IMR-90 (cell line): Measurements from ENCODE around the gene SMIM41. TPM values are rescaled to one million over a fixed set of nuclear protein-coding genes. Genes with fewer than 3 reads are reported as not detected.
A peak's percentile ranks its signal among the peaks of the same experiment; 100 is the strongest.

Source experiments
- ATAC-seq: fragments of 200-7000 bp; cut with Tn5 transposase; 2 replicates; pipeline ENCODE4 v1.9.1; 2020; ENCODE audit warnings: low read depth, mild to moderate bottlenecking, moderate library complexity
- BruUV-seq: library from RNA; stranded (reverse); fragments of 400-500 nt; replicated peaks from 2 replicates; lab custom pipeline; 2021; lab: Mats Ljungman, UMichigan
- CTCF ChIA-PET: fragments of 300-600 bp; formaldehyde crosslinking; extraction: SDS; loops from one replicate; lab custom pipeline; 2021; ENCODE audit warnings: antibody characterized with exemption; lab: Yijun Ruan, JAX
- POLR2A ChIA-PET: fragments of 300-600 bp; sonication (Branson Sonifier 250); formaldehyde crosslinking; loops from one replicate; lab custom pipeline; 2022; ENCODE audit warnings: antibody characterized with exemption; ENCODE audit not compliant: unreplicated experiment; lab: Charles Lee
- DNase-seq: peaks from one replicate; pipeline ENCODE4 v3.0.0; 2013
- H2AFZ ChIP-seq: replicated peaks from 2 replicates; pipeline ENCODE3; 2013; ENCODE audit warnings: low read length, mild to moderate bottlenecking; ENCODE audit not compliant: poor library complexity
- H2AK5ac ChIP-seq: 2 replicates; pipeline ENCODE4 v1.6.1; 2013; ENCODE audit warnings: low read depth, low read length, inconsistent platforms
- H2AK9ac ChIP-seq: replicated peaks from 2 replicates; pipeline ENCODE3; 2013; ENCODE audit warnings: mild to moderate bottlenecking, low read depth, low read length, moderate library complexity; ENCODE audit not compliant: poor library complexity
- H2BK120ac ChIP-seq: 2 replicates; pipeline ENCODE4 v1.6.1; 2013; ENCODE audit warnings: low read depth, low read length, inconsistent platforms
- H2BK15ac ChIP-seq: 3 replicates; pipeline ENCODE4 v1.6.1; 2013; ENCODE audit warnings: low read depth, low read length, inconsistent platforms
- H2BK20ac ChIP-seq: 2 replicates; pipeline ENCODE4 v1.6.1; 2013; ENCODE audit warnings: low read depth, mild to moderate bottlenecking, inconsistent platforms, low read length, moderate library complexity
- H2BK5ac ChIP-seq: 2 replicates; pipeline ENCODE4 v1.6.1; 2013; ENCODE audit warnings: mild to moderate bottlenecking, low read depth, low read length, inconsistent platforms; ENCODE audit not compliant: poor library complexity, severe bottlenecking
- H3K14ac ChIP-seq: replicated peaks from 2 replicates; pipeline ENCODE4 v1.6.1; 2013; ENCODE audit warnings: low read depth, low read length, inconsistent platforms
- H3K18ac ChIP-seq: 2 replicates; pipeline ENCODE4 v1.6.1; 2013; ENCODE audit warnings: low read depth, low read length, control low read depth
- H3K23ac ChIP-seq: 2 replicates; pipeline ENCODE4 v1.6.1; 2013; ENCODE audit warnings: low read depth, low read length, inconsistent platforms
- H3K27ac ChIP-seq: 2 replicates; pipeline ENCODE4 v1.5.1; 2013; ENCODE audit warnings: mild to moderate bottlenecking, control low read depth, low read length; ENCODE audit not compliant: insufficient read depth
- H3K27me3 ChIP-seq: 2 replicates; pipeline ENCODE4 v1.6.1; 2013; ENCODE audit warnings: low read length; ENCODE audit not compliant: control insufficient read depth, insufficient read depth
- H3K36me3 ChIP-seq: 2 replicates; pipeline ENCODE4 v1.6.1; 2013; ENCODE audit warnings: low read length, mixed read lengths; ENCODE audit not compliant: control insufficient read depth, insufficient read depth
- H3K4ac ChIP-seq: 2 replicates; pipeline ENCODE4 v1.6.1; 2013; ENCODE audit warnings: low read depth, low read length, inconsistent platforms
- H3K4me1 ChIP-seq: 2 replicates; pipeline ENCODE4 v1.6.1; 2013; ENCODE audit warnings: low read length, mixed read lengths; ENCODE audit not compliant: control insufficient read depth, insufficient read depth
- H3K4me2 ChIP-seq: 2 replicates; pipeline ENCODE4 v1.6.1; 2013; ENCODE audit warnings: low read depth, mild to moderate bottlenecking, control low read depth, low read length, moderate library complexity
- H3K4me3 ChIP-seq: 2 replicates; pipeline ENCODE4 v1.5.1; 2013; ENCODE audit warnings: low read depth, mild to moderate bottlenecking, control low read depth, low read length, moderate library complexity; ENCODE audit not compliant: insufficient read depth
- H3K56ac ChIP-seq: 2 replicates; pipeline ENCODE4 v1.6.1; 2013; ENCODE audit warnings: low read length, inconsistent platforms; ENCODE audit not compliant: insufficient read depth; ENCODE audit errors: extremely low read depth
- H3K79me1 ChIP-seq, 2 experiments: 2 replicates each; pipeline ENCODE4 v1.6.1; 2013; ENCODE audit warnings: low read length in 2 of 2, inconsistent platforms in 1 of 2, low read depth in 1 of 2
- H3K9ac ChIP-seq: 2 replicates; pipeline ENCODE4 v1.6.1; 2013; ENCODE audit warnings: low read depth, low read length, control low read depth
- H3K9me1 ChIP-seq: 2 replicates; pipeline ENCODE4 v1.6.1; 2013; ENCODE audit warnings: low read length, inconsistent platforms; ENCODE audit not compliant: insufficient read depth
- H3K9me3 ChIP-seq: 2 replicates; pipeline ENCODE4 v1.6.1; 2013; ENCODE audit warnings: low read length; ENCODE audit not compliant: control insufficient read depth, insufficient read depth
- H4K20me1 ChIP-seq: 2 replicates; pipeline ENCODE4 v1.6.1; 2013; ENCODE audit warnings: low read length, inconsistent platforms; ENCODE audit not compliant: insufficient read depth
- H4K5ac ChIP-seq: 2 replicates; pipeline ENCODE4 v1.6.1; 2013; ENCODE audit warnings: mild to moderate bottlenecking, low read depth, low read length, control low read depth
- H4K8ac ChIP-seq, 2 experiments: 2 replicates each; pipeline ENCODE4 v1.6.1; 2013; ENCODE audit warnings: low read depth in 2 of 2, low read length in 2 of 2, control low read depth in 1 of 2, inconsistent platforms in 1 of 2
- H4K91ac ChIP-seq: 2 replicates; pipeline ENCODE4 v1.6.1; 2013; ENCODE audit warnings: low read depth, low read length, inconsistent platforms; ENCODE audit not compliant: insufficient read depth
- BHLHE40 ChIP-seq: fragments of 150-350 bp; IDR thresholded peaks from 2 replicates; pipeline ENCODE4 v1.6.1; 2016; ENCODE audit warnings: mild to moderate bottlenecking, low read depth, low read length
- CEBPB ChIP-seq: IDR thresholded peaks from 2 replicates; pipeline ENCODE4 v1.6.1; 2012; ENCODE audit warnings: low read depth, low read length, improper control_type of control experiment
- CHD1 ChIP-seq: IDR thresholded peaks from 2 replicates; pipeline ENCODE4 v1.6.1; 2012; ENCODE audit warnings: low read depth, low read length, improper control_type of control experiment
- FOS ChIP-seq: fragments of 150-350 bp; IDR thresholded peaks from 2 replicates; pipeline ENCODE4 v1.6.1; 2016; ENCODE audit warnings: low read depth, low read length
- MAFK ChIP-seq: IDR thresholded peaks from 2 replicates; pipeline ENCODE4 v1.6.1; 2012; ENCODE audit warnings: low read depth, low read length, improper control_type of control experiment
- MAZ ChIP-seq: IDR thresholded peaks from 2 replicates; pipeline ENCODE4 v1.6.1; 2012; ENCODE audit warnings: low read depth, mild to moderate bottlenecking, low read length, improper control_type of control experiment, moderate library complexity, borderline replicate concordance
- MXI1 ChIP-seq: IDR thresholded peaks from 2 replicates; pipeline ENCODE4 v1.6.1; 2012; ENCODE audit warnings: low read depth, mild to moderate bottlenecking, low read length, moderate library complexity, borderline replicate concordance
- NFE2L2 ChIP-seq: fragments of 150-350 bp; IDR thresholded peaks from 2 replicates; pipeline ENCODE4 v1.6.1; 2016; ENCODE audit warnings: low read depth, mild to moderate bottlenecking, low read length
- POLR2A ChIP-seq: IDR thresholded peaks from 2 replicates; pipeline ENCODE4 v1.6.1; 2012; ENCODE audit warnings: mild to moderate bottlenecking, low read depth, low read length
- RAD21 ChIP-seq: IDR thresholded peaks from 2 replicates; pipeline ENCODE4 v1.6.1; 2012; ENCODE audit warnings: low read length, improper control_type of control experiment
- RCOR1 ChIP-seq: IDR thresholded peaks from 2 replicates; pipeline ENCODE4 v1.6.1; 2012; ENCODE audit warnings: mild to moderate bottlenecking, low read length, improper control_type of control experiment; ENCODE audit not compliant: insufficient replicate concordance
- RFX5 ChIP-seq: IDR thresholded peaks from 2 replicates; pipeline ENCODE4 v1.8.0; 2012; ENCODE audit warnings: low read depth, mild to moderate bottlenecking, low read length, moderate library complexity
- WGBS, 2 experiments: methylation state at CpG; one replicate each; pipeline versions ENCODE4 v1.1.5 to v1.1.7; 2013; ENCODE audit warnings: missing lambda C conversion rate in 2 of 2; ENCODE audit not compliant: insufficient read length in 1 of 2; ENCODE audit errors: extremely low coverage in 2 of 2; 5-methylcytosine and 5-hydroxymethylcytosine counted together
- dilution Hi-C: fragments of 300-500 bp; cut with HindIII; formaldehyde crosslinking; loops from one replicate; pipeline ENCODE4 v1.14.3; 2018; ENCODE audit warnings: low sequenced_read_pairs; ENCODE audit not compliant: unreplicated experiment
- in situ Hi-C: fragments of 300-500 bp; cut with MboI; formaldehyde crosslinking; loops from 3 replicates; pipeline ENCODE4 v1.14.3; 2019; ENCODE audit warnings: low sequenced_read_pairs, inconsistent platforms, mixed read lengths
- intact Hi-C: fragments of 100-400 bp; cut with micrococcal nuclease; formaldehyde crosslinking; loops from 2 replicates; pipeline ENCODE4 v1.10.0; 2022
- polyA plus RNA-seq, 3 experiments: library from polyadenylated mRNA; depleted of rRNA; stranded (reverse); fragments of >200 nt; gene quantifications; 2 replicates each; pipeline ENCODE4 v1.2.3, GENCODE V29; 2012; ENCODE audit warnings: low replicate concordance in 1 of 3
- total RNA-seq: library from RNA; depleted of rRNA; stranded (reverse); fragments of >200 nt; gene quantifications from 2 replicates; pipeline ENCODE4 v1.2.3, GENCODE V29; 2012

Gene SMIM41
- total and polyA plus RNA-seq, 2 of the 4 experiments (the other 2 are of a cell fraction): not detected

DNA sequence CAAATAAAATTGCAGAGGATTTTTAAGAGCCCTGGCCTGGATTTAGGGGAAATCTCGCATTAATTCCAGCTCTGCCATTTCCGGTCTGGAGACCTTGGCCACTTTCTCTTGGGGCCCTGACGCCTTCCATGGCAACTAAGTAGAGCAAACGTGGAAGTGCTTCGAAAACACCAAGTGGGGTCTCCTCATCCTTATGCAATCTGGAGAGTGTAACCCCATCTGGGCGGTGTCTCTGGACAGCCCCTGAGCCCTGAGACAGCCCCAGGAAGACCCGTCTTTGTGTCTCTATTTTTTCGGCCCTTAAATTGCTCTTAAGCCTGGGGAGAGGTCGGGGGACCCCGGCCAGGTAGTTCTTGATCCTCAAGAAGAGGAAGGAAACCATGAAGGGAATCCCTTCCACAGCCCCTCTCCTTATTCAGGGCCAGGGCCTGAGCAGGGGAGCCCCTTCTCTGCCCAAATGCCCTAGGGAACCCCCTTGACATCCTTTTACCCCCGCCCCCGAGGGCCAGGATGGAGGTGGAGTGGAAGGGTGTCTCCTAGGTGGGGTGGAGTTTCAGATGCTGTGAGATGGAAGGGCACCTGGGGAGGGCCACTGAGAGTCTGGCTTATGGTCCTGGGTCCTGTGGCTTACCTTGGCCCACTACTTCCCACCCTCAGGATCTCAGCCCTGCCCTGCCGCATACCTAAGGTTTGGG is 45.9 kb upstream of the SMIM41 start:
- H3K4me3 ChIP-seq: peak overlapping the region; percentile 51
- H3K79me1 ChIP-seq: peaks cover 0 to 21% of the 10 kb centered on the region in 2 experiments; a peak in 2 of 4 replicates
- no peak for ATAC-seq
- peak overlapping the region; percentile 65 for H2BK5ac ChIP-seq
- H4K5ac ChIP-seq: peak overlapping the region; percentile 72
- H3K18ac ChIP-seq: peak overlapping the region; percentile 70; the same call in 1 of the 2 replicates
- H3K14ac ChIP-seq: peak overlapping the region; percentile 39
- H3K9me3 ChIP-seq: no peaks in the 10 kb centered on the region
- H4K8ac ChIP-seq: peak overlapping the region; percentile 70 to 87
- peaks cover 5% of the 10 kb centered on the region; the same call in 1 of the 2 replicates for H4K20me1 ChIP-seq
- CTCF ChIA-PET: interaction anchor here (0.6 to 1.6 kb wide), 4 partner anchors 10 to 40 kb away, joined by 3 to 9 read pairs (median 6); no protein-coding TSS in a partner anchor
- H3K9me1 ChIP-seq: peaks cover 7% of the 10 kb centered on the region
- peak overlapping the region; percentile 53; the same call in 1 of the 2 replicates for H3K56ac ChIP-seq
- in situ Hi-C loops: no loop called here
- H3K27me3 ChIP-seq: no peaks in the 10 kb centered on the region
- intact Hi-C loops: loop anchor here (2.0 kb wide), 2 partner anchors 37 to 49 kb away; no protein-coding TSS in a partner anchor
- peak overlapping the region; percentile 77 for H3K27ac ChIP-seq
- peak overlapping the region; percentile 8; the same call in 1 of the 2 replicates for H3K23ac ChIP-seq
- peak overlapping the region; percentile 77 for H2AK9ac ChIP-seq
- H2BK15ac ChIP-seq: 0 out of 3 replicates have a peak overlapping the region, but pooled peaks have one; percentile 41
- no peaks in the 10 kb centered on the region for H3K36me3 ChIP-seq
- POLR2A ChIA-PET: interaction anchor here (0.6 to 1.2 kb wide), 4 partner anchors 15 to 973 kb away, joined by 3 to 12 read pairs (median 4); partner anchors contain the start of gene NR4A1
- peak overlapping the region; percentile 67 for H2AK5ac ChIP-seq
- H3K9ac ChIP-seq: peak overlapping the region; percentile 65
- no peak for TF ChIP-seq RCOR1
- peak; percentile 15; the same call in 1 of the 2 replicates for TF ChIP-seq POLR2A
- TF ChIP-seq RFX5: no peak
- TF ChIP-seq MAFK: no peak
- no peak for TF ChIP-seq FOS
- 0 out of 2 replicates have a peak, but pooled peaks have one; percentile 28 for TF ChIP-seq CHD1
- TF ChIP-seq NFE2L2: no peak
- TF ChIP-seq MXI1: no peak
- TF ChIP-seq RAD21: no peak
- no peak for TF ChIP-seq CEBPB
- TF ChIP-seq MAZ: no peak
- no peak for TF ChIP-seq BHLHE40
- BruUV-seq: TSS peak; percentile 82
- 65% methylated on average over 3 of the region's 13 CpGs; no CpG with 5 or more reads in 1 of the 2 experiments for WGBS, 2 experiments
- peak overlapping the region; percentile 1; the same call in 1 of the 2 replicates for H2BK20ac ChIP-seq
- peak overlapping the region; percentile 80 for H3K4me2 ChIP-seq
- H2AFZ ChIP-seq: peak overlapping the region; percentile 90
- H4K91ac ChIP-seq: peak overlapping the region; percentile 67
- no peak for DNase-seq
- dilution Hi-C loops: no loop called here
- peak overlapping the region; percentile 84 for H3K4ac ChIP-seq
- H2BK120ac ChIP-seq: peak overlapping the region; percentile 64; the same call in 1 of the 2 replicates
- H3K4me1 ChIP-seq: peaks cover 8% of the 10 kb centered on the region
